Fibroblast of skin of right biceps (primary cell): Measurements from ENCODE around the gene CACHD1.

Experiments
- DNase-seq: peaks from one replicate; pipeline ENCODE4 v3.0.0-alpha.2; 2013

The CACHD1 gene

GRCh38 chr1:64469977-64470664, at the start of gene CACHD1:
Gene CACHD1, plus strand, starts transcription at chr1:64470129. Its CDS starts 616 bp downstream, at chr1:64470745.
- peak; percentile 89 for DNase-seq

- no peak for DNase-seq
These were observed 48.6 kb upstream of the CACHD1 start for GRCh38 chr1:64421377-64421776.

GRCh38 chr1:64423526-64423925, 46.4 kb upstream of the CACHD1 start:
- DNase-seq: no peak

- DNase-seq: no peak
These were observed 45.5 kb upstream of the CACHD1 start for GRCh38 chr1:64424412-64424811.

- DNase-seq: no peak
These were observed 44.4 kb upstream of the CACHD1 start for GRCh38 chr1:64425521-64425920.

GRCh38 chr1:64426681-64427080, 43.2 kb upstream of the CACHD1 start:
- no peak for DNase-seq

- no peak for DNase-seq
These were observed 42.0 kb upstream of the CACHD1 start for GRCh38 chr1:64427879-64428278.

GRCh38 chr1:64433308-64433707, 36.6 kb upstream of the CACHD1 start:
- DNase-seq: no peak

- DNase-seq: no peak
These were observed 36.2 kb upstream of the CACHD1 start for GRCh38 chr1:64433747-64434146.

GRCh38 chr1:64435000-64435399, 34.9 kb upstream of the CACHD1 start:
- no peak for DNase-seq

GRCh38 chr1:64437453-64437852, 32.5 kb upstream of the CACHD1 start:
- DNase-seq: no peak

- no peak for DNase-seq
These were observed 29.6 kb upstream of the CACHD1 start for GRCh38 chr1:64440183-64440826.

- DNase-seq: no peak
These were observed 18.5 kb upstream of the CACHD1 start for GRCh38 chr1:64451440-64451839.

- DNase-seq: no peak
These were observed 16.2 kb upstream of the CACHD1 start for GRCh38 chr1:64453688-64454087.

- DNase-seq: no peak
These were observed 11.0 kb upstream of the CACHD1 start for GRCh38 chr1:64458915-64459314.

GRCh38 chr1:64459743-64460142, 10.2 kb upstream of the CACHD1 start:
- DNase-seq: no peak

GRCh38 chr1:64466033-64466432, 3.9 kb upstream of the CACHD1 start:
- DNase-seq: no peak

GRCh38 chr1:64469116-64469976, 583 bp upstream of the CACHD1 start:
- DNase-seq: no peak

- peak; percentile 30 for DNase-seq
These were observed 812 bp downstream of the CACHD1 start for GRCh38 chr1:64470665-64471217.

- DNase-seq: peak; percentile 44
These were observed 1.5 kb downstream of the CACHD1 start for GRCh38 chr1:64471218-64472039.

- no peak for DNase-seq
These were observed 2.1 kb downstream of the CACHD1 start for GRCh38 chr1:64472040-64472376.

- DNase-seq: no peak
These were observed 2.9 kb downstream of the CACHD1 start for GRCh38 chr1:64472805-64473204.

GRCh38 chr1:64473367-64473766, 3.4 kb downstream of the CACHD1 start:
- DNase-seq: no peak
